ENCODE measurements around the gene FSTL4.

The FSTL4 gene

DNA sequence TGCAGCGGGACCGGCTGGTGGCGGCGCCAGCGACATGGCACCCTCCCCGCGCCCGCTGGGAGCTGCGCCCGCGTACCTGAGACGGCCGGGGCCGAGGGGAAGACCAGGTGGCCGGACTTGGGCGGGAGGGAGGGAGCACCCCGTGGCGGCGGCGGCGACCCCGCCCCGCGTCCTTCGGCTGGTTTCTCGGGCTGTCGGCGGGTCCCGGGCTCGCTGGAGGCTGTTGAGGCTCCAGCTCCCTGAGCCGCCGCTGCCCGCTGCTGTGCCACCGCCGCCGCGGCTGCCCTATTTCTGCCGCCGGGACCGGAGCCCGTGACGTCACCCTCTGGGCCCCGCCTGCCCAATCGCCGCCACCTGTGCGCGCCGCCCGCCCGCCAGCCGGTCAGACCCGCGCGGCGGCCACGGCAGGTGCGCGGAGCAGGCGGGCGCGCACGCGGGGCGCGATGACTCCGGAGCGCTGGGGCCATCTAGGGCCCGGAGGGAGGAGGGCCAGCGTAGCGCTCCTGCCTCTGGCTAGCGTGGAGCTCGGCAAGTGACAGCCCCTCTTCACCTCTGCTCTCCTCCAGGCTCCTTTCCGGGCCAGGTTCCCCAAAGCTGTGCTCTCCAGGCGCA lies at the start of gene FSTL4:
Gene FSTL4, minus strand, starts transcription at position 293 of the 612 bp plus-strand sequence.
- peak; percentile 32 for DNase-seq

DNA sequence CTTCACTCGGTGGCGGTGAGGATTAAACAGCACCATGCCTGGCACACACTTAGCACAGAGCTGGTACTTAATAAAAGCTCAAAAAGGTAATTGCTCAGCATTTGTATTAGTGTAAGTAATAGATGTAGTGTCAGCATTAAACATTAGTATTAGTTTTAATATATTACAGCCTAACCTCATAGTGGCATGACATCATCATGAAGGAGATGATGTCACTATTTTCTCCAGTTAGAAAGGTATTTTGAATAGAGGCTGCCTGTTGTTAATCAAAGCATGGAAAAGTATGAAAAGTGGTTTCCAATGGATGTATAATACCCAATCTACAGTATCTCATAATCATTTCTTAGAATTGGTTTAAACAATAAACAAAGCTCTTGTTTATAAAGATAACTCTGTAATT lies 49.0 kb upstream of the FSTL4 start:
- DNase-seq = no peak

DNA sequence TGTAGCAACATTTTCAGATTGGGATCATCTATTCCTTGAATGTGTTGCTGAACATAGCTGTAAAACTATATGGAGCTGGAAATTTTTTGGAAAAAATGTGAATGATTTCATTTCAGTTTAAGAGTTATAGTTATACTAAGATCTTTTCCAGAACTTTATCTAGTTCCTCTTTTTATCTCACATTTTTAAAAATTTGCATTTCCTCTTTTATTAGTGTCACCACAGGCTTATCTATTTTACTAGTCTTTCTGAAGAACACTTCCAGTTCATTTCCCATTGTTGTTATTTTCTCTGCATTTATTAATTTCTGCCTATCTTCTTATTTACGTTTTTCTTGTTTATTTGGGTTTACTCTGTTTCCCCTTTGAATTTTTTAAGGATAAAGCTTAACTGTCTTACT lies 46.0 kb upstream of the FSTL4 start:
- DNase-seq = no peak

DNA sequence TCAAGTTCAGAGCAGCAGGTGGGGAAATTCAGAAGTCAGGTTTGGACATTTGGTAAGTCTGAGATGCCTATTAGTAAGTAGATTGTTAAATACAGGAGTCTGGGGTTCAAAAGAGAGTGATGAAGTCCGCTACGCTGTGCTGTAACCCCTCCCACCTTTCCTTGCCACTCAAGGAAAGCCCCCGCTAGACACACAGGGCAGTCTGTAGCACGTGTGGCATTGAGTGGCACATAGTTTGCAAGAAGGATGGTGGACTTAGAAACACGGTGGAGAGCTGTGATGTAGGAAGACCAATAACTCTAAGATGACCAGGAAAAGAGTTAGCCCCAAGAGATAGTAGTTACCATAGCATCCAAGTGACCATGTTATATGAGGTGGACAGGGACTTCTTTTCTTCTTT lies 44.7 kb upstream of the FSTL4 start:
- DNase-seq = no peak

DNA sequence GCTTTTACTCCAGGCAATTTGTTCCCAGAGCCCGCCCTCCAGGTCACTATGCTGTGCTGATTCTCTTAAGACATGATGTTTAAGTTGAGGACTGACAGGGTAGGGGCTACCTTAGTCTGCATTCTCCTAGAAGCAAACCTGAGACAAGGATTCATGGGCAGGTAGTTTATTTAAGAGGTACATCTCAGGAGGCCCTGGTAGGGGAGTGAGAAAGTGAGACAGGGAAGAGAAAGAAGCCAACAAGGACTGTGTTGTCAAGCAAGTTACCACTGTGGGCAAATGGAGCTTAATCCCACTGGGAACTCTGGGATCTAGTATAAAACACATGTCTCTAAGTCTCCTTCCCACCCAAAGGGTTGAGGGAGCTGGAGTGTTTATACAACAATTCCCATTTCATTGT lies 43.6 kb upstream of the FSTL4 start:
- DNase-seq = no peak

DNA sequence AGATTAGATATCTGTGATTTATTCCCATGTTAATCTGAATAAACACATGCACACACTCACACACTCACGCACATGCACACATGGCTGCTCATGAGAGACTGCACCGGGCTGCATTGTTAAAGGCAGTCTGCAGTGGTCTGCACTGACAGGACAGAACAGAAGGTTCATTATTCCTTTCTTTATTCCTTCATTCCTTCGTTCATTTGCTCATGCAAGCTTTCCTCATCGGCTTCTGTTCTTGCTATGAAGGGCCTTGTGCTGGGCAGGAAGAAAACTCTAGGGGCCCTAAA lies 41.4 kb upstream of the FSTL4 start:
- no peak for DNase-seq

DNA sequence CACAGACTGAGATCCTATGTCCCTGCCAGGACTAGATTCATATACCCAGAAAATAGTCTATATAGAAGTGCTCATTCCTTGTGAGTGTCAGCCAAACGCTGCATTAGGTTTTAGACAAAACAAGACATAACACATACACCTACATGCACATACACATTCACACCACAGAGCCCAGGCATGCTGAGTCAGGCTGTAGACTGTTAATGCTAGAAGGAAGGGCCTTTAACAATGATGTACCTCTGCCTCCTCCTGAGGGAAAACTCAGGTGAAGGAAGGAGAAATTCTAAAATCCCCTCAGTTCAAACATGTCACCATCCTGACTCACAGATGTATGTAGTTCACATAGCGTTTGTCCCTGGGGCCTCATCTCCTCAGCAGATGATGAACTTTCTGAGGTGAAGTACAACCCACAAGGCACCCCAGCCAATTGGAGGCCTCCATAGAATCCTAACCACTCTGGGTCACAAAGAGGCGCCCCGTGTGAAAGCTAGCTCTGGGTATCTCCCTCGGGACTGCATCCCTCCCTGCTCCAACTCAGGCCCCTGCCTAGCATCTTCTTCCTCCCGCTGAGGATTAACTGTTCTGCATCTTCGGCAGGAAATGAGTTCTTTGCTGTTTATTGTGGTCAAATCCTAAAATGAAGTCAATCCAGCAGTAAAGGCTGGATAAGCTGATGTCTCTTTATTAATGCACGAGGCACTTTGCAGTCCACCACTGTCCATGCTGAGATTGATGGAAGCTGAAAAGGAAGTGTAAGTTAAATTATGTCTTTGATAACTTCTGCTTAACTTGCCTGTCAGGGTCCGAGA lies 40.8 kb upstream of the FSTL4 start:
- DNase-seq = no peak

DNA sequence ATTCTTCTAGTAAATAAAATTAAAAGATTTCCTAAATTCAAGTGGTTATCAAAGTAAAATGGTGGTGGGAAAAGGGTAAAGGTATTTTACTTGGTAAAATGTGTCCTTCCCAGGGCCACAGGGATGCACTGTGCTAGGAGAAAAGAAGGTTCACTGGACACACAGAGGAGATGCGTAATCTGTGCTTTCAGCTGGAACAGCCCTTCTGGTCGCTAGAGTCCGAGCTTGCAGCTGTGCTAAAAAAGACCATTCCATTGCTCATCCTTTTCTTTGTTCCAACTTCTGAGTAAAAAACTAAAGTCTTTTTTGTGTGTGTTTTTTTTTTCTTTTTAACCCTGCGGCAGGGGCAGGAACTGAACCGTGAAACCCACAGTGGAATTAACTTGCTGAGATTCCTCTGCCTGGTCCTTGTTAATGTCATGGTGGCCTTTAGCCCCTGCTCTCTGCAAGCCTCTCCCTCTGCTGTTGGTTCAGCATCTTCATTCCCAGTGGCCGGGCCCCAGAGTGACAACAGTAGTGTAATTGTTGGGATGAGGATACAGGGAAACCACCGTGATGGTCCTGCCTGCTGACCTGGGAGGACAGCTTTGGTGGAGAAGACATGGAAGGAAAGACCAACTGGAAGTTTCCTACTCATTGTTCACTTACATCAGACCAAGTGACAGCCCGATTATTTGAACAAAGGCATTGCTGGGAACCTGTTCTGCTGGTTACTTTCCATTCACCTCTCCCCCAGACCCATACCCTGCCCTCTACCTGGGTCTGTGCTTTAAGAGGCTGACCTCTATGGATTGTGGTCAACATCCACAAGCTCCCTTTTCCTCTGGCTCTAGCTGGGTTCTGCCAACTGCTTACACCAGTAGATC lies 31.9 kb upstream of the FSTL4 start:
- no peak for DNase-seq

DNA sequence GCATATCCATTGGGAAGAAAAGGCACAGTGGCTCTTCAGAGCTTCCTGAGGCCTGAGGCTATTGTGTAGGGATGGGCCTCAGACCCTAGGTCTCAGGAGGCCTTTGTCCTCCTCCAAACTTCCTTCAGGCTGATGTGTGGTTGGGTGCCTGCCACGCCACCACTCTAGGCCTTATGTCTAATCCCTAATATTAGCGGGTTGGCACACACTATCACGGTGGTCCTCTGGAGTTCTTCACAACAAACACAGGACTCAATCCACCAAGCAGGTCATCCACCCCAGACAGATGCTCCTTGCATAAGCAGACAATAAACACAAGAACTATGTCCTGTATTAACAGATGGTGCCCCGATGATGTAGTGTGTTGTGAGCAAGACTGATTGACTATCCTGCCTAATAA lies 31.0 kb upstream of the FSTL4 start:
- no peak for DNase-seq

DNA sequence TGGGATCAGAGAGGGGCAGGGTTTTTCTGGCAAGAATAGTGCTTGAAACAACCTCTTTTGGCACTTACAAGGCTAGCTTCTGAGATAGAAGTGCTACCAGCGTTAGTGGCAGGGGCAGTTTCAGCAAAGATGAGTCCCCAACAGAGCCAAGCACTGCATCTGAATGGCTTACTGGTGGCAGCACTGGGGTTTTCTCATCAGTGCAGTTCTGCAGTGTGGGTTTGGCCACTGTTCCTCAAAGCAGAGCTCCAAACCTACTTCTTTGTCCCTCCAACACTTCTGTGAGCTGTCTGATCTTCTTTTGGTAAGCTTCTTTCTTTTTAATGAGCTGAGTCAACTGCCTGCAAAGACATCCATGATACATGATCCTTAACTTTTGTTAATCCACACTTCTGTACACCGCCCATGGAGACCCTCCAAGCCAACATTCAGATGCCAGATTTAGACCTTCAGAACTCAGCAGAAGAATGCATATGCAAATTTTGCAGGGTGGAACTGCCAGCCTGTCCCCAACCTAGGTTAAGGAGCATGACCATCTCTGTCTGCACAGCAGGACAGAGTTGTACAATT lies 29.9 kb upstream of the FSTL4 start:
- DNase-seq = no peak

DNA sequence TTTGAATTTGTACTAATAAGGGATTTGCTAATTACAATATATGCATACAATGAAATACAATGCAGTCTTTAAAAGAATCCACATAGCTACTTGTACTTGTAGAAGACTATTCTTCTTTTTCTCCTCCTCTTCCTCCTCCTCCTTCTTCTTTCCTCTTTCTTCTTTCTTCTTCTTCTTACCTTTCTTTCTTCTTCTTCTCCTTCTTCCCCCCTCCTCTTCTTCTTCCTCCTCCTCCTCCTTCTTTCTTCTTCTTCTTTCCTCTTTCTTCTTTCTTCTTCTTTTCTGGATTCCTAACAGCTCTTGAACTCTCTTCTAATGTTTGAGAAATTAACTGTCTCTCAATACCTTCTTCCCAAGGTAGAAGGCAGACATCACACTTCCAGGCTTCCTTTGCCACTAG lies 29.3 kb upstream of the FSTL4 start:
- no peak for DNase-seq

DNA sequence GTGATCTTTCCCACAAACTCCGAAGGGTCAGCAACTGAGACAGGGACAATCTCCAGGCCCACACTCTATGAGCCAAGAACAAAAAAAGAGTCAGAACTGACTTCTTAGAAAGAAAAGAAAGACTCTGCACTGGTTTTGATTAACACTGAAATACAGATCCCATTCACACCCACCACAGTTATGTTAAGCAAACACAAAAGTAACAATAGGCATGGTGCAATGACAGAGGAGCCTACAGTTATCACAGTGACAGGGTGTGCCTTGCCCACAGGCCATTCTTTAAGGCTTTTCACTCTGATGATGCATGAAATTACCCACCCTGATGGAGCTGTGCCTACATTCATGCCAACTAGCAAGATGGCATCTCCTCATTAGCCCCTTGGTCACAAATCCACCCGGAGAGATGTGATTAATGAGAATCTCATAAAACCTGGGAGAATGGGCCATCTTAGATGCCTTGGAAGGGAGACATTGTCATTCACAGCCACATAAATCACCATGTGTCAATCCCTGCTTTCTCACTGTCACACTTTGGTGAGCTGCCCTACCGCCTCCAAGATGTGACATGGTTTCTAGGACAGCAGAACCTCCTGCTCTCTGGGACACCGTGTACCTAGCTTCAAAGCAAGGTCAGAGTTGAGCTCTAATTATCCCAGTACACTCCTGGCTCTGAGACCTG lies 27.6 kb upstream of the FSTL4 start:
- no peak for DNase-seq

DNA sequence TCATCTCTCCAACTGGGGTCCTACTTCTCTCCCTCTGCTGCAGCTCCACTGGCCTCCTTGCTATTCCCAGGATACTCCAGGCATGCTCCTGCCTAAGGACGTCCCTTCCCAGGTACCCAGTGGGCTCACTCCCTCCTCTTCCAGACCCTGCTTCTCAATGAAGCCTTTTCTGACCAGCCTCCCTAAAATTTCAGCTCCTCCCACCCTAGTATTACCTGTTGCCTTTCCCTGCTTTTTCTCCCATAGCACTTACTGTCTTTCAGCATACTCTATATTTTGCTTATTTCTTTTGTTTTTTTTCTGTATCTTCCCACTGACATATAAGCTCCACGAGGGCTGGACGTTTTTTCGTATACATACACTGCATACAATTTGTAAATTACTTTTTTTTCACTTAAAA lies 26.1 kb upstream of the FSTL4 start:
- DNase-seq = no peak

DNA sequence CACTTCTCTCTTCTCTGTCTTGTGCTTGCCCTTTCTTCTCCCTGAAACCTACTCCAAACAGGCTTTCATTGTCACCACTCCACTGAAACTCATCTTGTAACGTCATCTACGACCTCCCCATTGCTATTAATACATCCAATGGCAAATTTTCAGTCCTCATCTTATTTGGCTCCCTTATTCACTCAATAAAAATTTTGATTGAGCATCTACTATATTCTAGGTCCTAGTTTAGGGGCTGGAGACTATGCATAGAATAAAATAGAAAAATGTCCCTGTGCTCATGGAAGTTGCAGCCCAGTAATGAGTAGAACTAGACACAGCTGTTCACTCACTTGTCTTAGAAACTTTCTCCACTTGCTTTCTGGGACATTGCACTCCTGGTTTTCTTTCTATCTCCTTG lies 24.9 kb upstream of the FSTL4 start:
- DNase-seq = no peak

DNA sequence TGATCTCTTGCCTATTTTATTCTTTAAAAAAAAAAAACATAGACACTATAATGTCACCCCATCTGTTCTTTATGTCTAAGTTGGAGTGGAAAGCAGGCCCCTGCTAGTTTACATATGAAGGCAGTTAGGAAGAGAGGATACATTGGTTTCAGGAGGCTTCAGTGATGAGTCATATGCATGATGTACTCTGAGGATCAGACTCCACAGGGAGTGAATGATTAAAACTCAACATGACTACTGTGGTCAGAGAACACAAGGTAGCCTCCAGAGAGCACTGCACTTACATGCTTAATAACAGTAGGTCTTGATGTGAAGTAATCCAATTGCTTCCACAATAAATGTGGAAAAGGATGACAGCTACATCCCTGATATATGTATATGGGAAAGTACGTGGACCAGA lies 22.7 kb upstream of the FSTL4 start:
- no peak for DNase-seq

DNA sequence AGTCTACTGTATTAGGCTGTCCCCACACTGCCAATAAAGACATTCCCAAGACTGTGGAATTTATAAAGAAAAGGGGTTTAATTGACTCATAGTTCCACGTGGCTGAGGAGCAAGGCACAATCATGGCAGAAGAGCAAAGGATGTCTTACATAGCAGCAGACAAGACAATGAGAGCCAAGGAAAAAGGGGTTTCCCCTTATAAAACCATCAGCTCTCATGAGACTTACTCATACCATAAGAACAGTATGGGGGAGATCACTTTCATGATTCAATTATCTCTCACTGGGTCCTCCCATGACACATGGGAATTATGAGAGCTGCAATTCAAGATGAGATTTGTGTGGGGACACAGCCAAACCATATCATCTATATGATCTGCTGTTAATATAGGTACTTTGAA lies 14.8 kb upstream of the FSTL4 start:
- no peak for DNase-seq

DNA sequence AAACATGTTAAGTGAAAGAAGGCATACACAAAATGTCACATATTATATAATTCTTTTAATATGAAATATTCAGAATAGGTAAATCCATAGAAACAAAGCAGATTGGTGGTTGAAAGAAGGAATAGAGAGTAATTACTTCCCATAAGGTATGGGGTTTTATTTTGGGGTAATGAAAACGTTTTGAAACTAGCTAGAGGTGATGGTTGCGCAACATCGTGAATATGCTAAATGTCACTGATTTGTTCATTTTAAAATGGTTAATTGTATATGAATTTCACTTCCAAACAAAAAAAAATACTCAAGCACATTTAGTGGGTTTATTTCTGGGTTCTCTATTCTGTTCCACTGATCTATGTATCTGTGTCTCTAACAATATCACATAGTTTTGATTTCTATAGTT lies 12.0 kb upstream of the FSTL4 start:
- DNase-seq = no peak

DNA sequence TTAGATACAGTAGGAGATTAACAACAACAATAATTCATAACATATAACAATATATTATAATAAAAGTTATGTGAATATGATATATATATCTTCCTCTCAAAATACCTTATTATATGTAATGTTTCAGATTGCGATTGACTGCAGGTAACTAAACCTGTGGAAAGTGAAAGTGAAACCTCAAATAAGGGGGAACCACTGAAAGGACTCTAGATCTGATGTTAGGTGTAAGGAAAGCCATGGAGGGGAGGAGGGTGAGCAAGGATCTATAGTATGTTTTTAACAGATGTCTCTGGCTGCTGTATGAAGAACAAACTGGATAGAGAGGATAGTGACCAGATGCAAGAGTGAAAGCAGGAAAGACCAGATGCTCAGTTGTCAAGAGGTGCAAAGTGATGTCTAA lies 5.8 kb upstream of the FSTL4 start:
- DNase-seq = no peak

DNA sequence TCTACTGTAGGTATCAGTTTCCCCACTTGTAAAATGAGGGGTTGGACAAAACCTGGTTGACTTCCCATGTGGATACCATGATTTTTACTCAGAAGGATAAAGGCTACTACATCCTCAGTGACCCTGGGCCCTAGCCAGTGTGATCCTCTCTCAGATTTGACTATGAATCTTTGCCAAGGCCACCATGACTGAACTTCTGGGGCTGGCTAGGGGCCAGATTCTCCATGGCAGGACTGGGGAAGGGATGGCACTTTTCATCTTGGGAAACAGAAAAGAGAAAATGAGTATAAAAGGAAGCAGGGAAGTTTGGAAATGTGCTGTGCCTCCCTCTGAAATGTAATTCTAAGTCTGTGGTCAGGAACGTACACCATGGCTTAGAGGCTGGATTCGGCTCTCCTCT lies 1.4 kb upstream of the FSTL4 start:
- DNase-seq = no peak

DNA sequence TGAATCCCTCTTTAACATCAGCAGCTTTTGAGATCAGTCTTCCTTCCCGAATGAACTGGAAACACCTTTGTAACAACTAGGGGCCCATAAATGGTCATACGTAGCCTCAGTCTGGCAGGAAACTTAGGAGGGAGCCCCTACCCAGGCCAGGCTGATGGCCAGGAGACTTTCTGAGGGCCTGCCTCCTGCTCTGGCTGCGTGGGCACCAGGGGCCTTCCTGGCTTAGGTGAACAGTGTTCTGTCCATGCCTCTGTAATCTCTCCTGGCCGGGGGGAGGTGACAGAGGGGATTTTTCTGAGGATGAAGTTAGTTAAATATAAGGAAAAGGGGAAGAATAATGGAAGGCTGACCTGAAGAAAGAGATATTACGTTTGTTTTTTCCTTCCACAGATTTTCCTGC lies 843 bp upstream of the FSTL4 start:
- no peak for DNase-seq

DNA sequence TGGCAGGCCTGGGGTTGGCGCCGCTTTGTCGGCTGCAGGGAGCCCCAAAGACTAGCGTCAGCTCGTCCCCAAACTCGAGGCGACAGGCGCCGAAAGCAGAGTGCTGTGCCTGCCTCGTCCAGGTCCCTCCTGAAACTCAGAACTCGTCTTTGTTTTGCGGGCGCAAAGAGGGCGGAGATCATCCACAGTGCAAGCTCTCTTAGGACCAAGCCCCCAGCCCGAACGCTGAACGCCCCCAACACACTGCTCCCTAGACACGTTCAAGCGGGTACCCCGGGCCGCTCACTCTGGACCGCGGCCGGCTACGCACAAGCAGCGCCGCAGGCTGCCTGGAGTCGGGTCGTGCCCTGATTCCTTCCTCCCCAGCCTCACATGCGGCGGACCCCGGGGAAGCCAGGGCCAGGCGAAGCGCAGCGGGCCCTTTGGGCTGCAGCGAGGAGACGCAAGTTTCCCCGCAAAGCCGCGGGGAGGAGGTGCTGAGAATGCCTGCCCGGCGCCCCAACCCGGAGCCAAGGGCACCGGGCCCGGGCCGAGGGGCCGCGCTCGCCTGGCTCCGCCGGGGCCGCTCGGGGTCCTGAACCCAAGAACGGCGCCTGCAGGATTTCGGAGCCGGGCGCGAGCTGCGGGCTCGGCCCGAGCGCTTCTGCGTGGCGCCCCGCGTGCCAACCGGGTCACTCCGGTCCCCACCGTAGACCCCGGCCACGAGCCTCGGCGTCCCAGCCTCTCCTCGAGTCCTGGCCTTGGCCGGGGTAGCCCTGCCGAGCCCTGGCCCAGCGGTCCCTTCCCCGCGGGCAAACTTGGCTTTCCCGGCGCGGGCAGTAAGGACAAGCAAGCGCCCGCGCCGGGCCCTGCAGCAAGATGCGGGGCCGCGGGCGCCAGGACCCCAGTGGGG lies 738 bp downstream of the FSTL4 start:
- DNase-seq = no peak
